ENCODE results near the gene IGFN1. TPM values are rescaled to one million over a fixed set of nuclear protein-coding genes. Genes with fewer than 3 reads are reported as not detected.

IGFN1 gene
- total and polyA plus RNA-seq, 2 of the 8 experiments (the other 6 are each of a cell fraction or from before 2014, with no cell fraction given), result not detected

GRCh38 chr1:201157949-201158348 lies 32.7 kb upstream of the IGFN1 start:
- Histone ChIP-seq H2BK20ac (ENCODE audit: low read length) (no peak overlapping the region), H3K79me1 (ENCODE audit: low read depth, low read length) (peaks cover 4% of the 10 kb centered on the region; the same call in 1 of the 2 replicates), H3K27me3 (replicated peaks in 1 of 4; ENCODE audit: control insufficient read depth in 3 of 4, extremely low read depth in 1 of 4, insufficient read depth in 3 of 4, low read length in 3 of 4) (no peaks in the 10 kb centered on the region; a peak in 1 of 7 replicates), H4K20me1 (replicated peaks in 1 of 2; ENCODE audit: control insufficient read depth in 1 of 2, insufficient read depth in 2 of 2, low read length in 2 of 2) (no peaks in the 10 kb centered on the region), H4K5ac (ENCODE audit: insufficient read length, low read depth, low read length) (no peak overlapping the region), H3K9me3 (ENCODE audit: insufficient read depth in 2 of 2, low read depth in 1 of 2, low read length in 1 of 2) (no peaks in the 10 kb centered on the region), H3K4me2 (ENCODE audit: insufficient read depth in 1 of 2, low read depth in 2 of 2, low read length in 2 of 2) (no peak overlapping the region), H2AFZ (ENCODE audit: low read length) (no peak overlapping the region), H4K8ac (ENCODE audit: extremely low read depth, insufficient read depth, low read length) (no peak overlapping the region), H3K23me2 (ENCODE audit: low read depth, low read length) (peaks cover 6% of the 10 kb centered on the region; the same call in 1 of the 2 replicates), H4K91ac (replicated peaks; ENCODE audit: insufficient read length, low read length) (no peak overlapping the region), H2AK5ac (ENCODE audit: low read depth, low read length) (no peak overlapping the region), H3K79me2 (ENCODE audit: control insufficient read depth in 1 of 2, insufficient read depth in 2 of 2, low read length in 2 of 2) (peaks cover 0 to 10% of the 10 kb centered on the region in 2 experiments; a peak in 3 of 4 replicates), H3K9ac (replicated peaks in 1 of 4; ENCODE audit: extremely low read depth in 1 of 4, low read depth in 3 of 4, low read length in 3 of 4) (no peak overlapping the region), H3K4me3 (ENCODE audit: extremely low read depth in 1 of 4, insufficient read depth in 2 of 4, low read depth in 3 of 4, low read length in 4 of 4) (no peak overlapping the region), H3K27ac (ENCODE audit: low read depth, low read length) (no peak overlapping the region), H2BK12ac (ENCODE audit: low read depth, low read length) (no peak overlapping the region), H3K14ac (ENCODE audit: insufficient read length) (no peak overlapping the region), H3K36me3 (ENCODE audit: control insufficient read depth in 2 of 4, insufficient read depth in 4 of 4, low read length in 3 of 4) (no peaks in the 10 kb centered on the region; a peak in 1 of 8 replicates), H3K56ac (replicated peaks; ENCODE audit: insufficient read length, low read depth, low read length) (no peak overlapping the region), H3K4me1 (replicated peaks in 1 of 4; ENCODE audit: control insufficient read depth in 3 of 4, insufficient read depth in 4 of 4, low read length in 3 of 4) (peaks cover 0 to 13% (median 7%) of the 10 kb centered on the region in 4 experiments; a peak in 6 of 7 replicates), H3K23ac (ENCODE audit: insufficient read length) (no peak overlapping the region), H3K4ac (replicated peaks; ENCODE audit: insufficient read length, low read depth, low read length) (no peak overlapping the region), H2BK5ac (ENCODE audit: low read depth, low read length) (no peak overlapping the region), H2BK120ac (replicated peaks; ENCODE audit: low read depth, low read length) (no peak overlapping the region), H2BK15ac (ENCODE audit: low read length) (no peak overlapping the region), H3K18ac (ENCODE audit: extremely low read depth, low read length) (no peak overlapping the region)
- 81% methylated on average over 2 of the region's 2 CpGs; no CpG with 5 or more reads in 1 of the 2 experiments for WGBS, 2 experiments (ENCODE audit: extremely low coverage in 1 of 2, insufficient coverage in 1 of 2, insufficient read length in 1 of 2, insufficient replicate concordance in 2 of 2, low coverage in 1 of 2, low lambda C conversion rate in 2 of 2, missing lambda C conversion rate in 1 of 2)
- ChIA-PET CTCF (ENCODE audit: partially characterized antibody) (interaction anchor here (0.6 to 2.2 kb wide), 5 partner anchors 9 to 27 kb away, joined by 3 to 8 read pairs (median 4); no protein-coding TSS in a partner anchor), POLR2A (ENCODE audit: partially characterized antibody) (interaction anchor here (2.0 to 11.8 kb wide), 2 partner anchors 9 to 11 kb away, joined by 6 to 105 read pairs; no protein-coding TSS in a partner anchor)
- TF ChIP-seq E2F6 (IDR thresholded peaks at IDR 0.05), result no peak
- no peak for TF ChIP-seq SP1 (IDR thresholded peaks at IDR 0.05; ENCODE audit: low read depth, low read length)
- TF ChIP-seq RAD21 (IDR thresholded peaks at IDR 0.05 in 1 of 2, conservative IDR thresholded peaks at IDR 0.05 in 1 of 2; ENCODE audit: low read depth in 2 of 2, low read length in 2 of 2), result no peak
- no peak for TF ChIP-seq BRCA1 (IDR thresholded peaks at IDR 0.05; ENCODE audit: low read depth, low read length)
- TF ChIP-seq FOSL1 (IDR thresholded peaks at IDR 0.05; ENCODE audit: insufficient read depth, low read depth, low read length), result no peak
- TF ChIP-seq PHF8 (conservative IDR thresholded peaks at IDR 0.05; ENCODE audit: low read depth, low read length), result no peak
- no peak for TF ChIP-seq CHD2 (IDR thresholded peaks at IDR 0.05; ENCODE audit: low read length)
- TF ChIP-seq TBP (IDR thresholded peaks at IDR 0.05; ENCODE audit: low read depth, low read length), result no peak
- no peak for TF ChIP-seq EGR1 (IDR thresholded peaks at IDR 0.05; ENCODE audit: borderline replicate concordance, low read depth, low read length)
- no peak for TF ChIP-seq ATF2 (IDR thresholded peaks at IDR 0.05; ENCODE audit: low read length)
- TF ChIP-seq TEAD4 (IDR thresholded peaks at IDR 0.05; ENCODE audit: low read depth, low read length), result no peak
- DNase-seq (ENCODE audit: low read depth in 1 of 2, low spot score in 2 of 2) (no peak), FAIRE-seq (no peak)

Data from H1 (cell line).